Renal cortical epithelial cell (primary cell): ENCODE measurements around the gene PRPF31. TPM values are rescaled to one million over a fixed set of nuclear protein-coding genes. Genes with fewer than 3 reads are reported as not detected.

Experiments used
- DNase-seq: peaks from one replicate; pipeline ENCODE4 v3.0.0-alpha.2; 2011; ENCODE audit warnings: low read depth
- total RNA-seq: library from RNA; depleted of rRNA; stranded (reverse); fragments of >200 nt; gene quantifications from 2 replicates; pipeline ENCODE4 v1.2.3, GENCODE V29; 2014

PRPF31 gene
- total RNA-seq, 1 donor from 2014 or later: 90.6 TPM

- DNase-seq: no peak
Measured at GRCh38 chr19:54107876-54108490, 7.6 kb upstream of the PRPF31 start.

- no peak for DNase-seq
Measured at GRCh38 chr19:54108496-54108895, 7.1 kb upstream of the PRPF31 start.

GRCh38 chr19:54109651-54110050 lies 5.9 kb upstream of the PRPF31 start:
- no peak for DNase-seq

- peak; percentile 11 for DNase-seq
Measured at GRCh38 chr19:54114340-54115108, 1.0 kb upstream of the PRPF31 start.

- DNase-seq: no peak
Measured at GRCh38 chr19:54121259-54121658, 5.7 kb downstream of the PRPF31 start.

- DNase-seq: no peak
Measured at GRCh38 chr19:54123682-54124081, 8.1 kb downstream of the PRPF31 start.

- DNase-seq: no peak
Measured at GRCh38 chr19:54124393-54124792, 8.8 kb downstream of the PRPF31 start.

GRCh38 chr19:54125713-54126112 lies 10.2 kb downstream of the PRPF31 start:
- no peak for DNase-seq

- no peak for DNase-seq
Measured at GRCh38 chr19:54127688-54128440, 12.3 kb downstream of the PRPF31 start.

- no peak for DNase-seq
Measured at GRCh38 chr19:54128441-54128725, 12.8 kb downstream of the PRPF31 start.

GRCh38 chr19:54128796-54129616 lies 13.5 kb downstream of the PRPF31 start:
- no peak for DNase-seq

- no peak for DNase-seq
Measured at GRCh38 chr19:54129617-54129996, 14.1 kb downstream of the PRPF31 start.

- DNase-seq: no peak
Measured at GRCh38 chr19:54133312-54133956, 17.9 kb downstream of the PRPF31 start.

GRCh38 chr19:54133957-54134590 lies 18.5 kb downstream of the PRPF31 start:
- DNase-seq: no peak

- no peak for DNase-seq
Measured at GRCh38 chr19:54136086-54136863, 20.7 kb downstream of the PRPF31 start.

- DNase-seq: peak; percentile 100
Measured at GRCh38 chr19:54136864-54137698, 21.5 kb downstream of the PRPF31 start.

GRCh38 chr19:54137699-54138488 lies 22.3 kb downstream of the PRPF31 start, which contains the start of gene CNOT3:
Gene CNOT3, plus strand, starts transcription at chr19:54137762. Its CDS starts 5,217 bp downstream, at chr19:54142979.
- no peak for DNase-seq

GRCh38 chr19:54138489-54139256 lies 23.1 kb downstream of the PRPF31 start:
- DNase-seq: no peak
